Measurements from ENCODE around the gene FHOD3.

Gene FHOD3

GRCh38 chr18:36297417-36298125 lies at the start of gene FHOD3:
TSS of gene FHOD3 (plus strand) at chr18:36297713. CDS start at chr18:36297836, 123 bp downstream.
- DNase-seq, result no peak

- no peak for DNase-seq
Observed at GRCh38 chr18:36249392-36249791, 48.1 kb upstream of the FHOD3 start.

DNA sequence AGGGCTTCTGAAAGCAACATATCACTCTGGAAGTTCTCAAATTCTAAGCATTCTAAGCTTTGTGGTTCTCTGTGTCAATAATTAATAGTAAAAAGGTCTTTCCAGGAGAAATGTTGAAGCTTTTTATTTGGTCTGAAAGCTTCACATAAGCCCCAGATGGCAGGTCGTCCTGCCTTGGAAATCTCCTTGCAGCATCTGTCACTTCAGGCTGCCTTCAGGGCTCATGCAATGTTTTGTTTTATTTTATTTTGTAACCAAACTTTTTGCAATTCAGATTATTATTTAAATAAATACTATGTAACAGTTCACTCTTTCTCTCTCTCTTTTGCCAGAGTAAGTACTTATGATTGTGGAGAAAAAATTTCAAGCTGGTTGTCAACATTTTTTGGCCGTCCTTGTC lies 46.7 kb upstream of the FHOD3 start:
- no peak for DNase-seq

DNA sequence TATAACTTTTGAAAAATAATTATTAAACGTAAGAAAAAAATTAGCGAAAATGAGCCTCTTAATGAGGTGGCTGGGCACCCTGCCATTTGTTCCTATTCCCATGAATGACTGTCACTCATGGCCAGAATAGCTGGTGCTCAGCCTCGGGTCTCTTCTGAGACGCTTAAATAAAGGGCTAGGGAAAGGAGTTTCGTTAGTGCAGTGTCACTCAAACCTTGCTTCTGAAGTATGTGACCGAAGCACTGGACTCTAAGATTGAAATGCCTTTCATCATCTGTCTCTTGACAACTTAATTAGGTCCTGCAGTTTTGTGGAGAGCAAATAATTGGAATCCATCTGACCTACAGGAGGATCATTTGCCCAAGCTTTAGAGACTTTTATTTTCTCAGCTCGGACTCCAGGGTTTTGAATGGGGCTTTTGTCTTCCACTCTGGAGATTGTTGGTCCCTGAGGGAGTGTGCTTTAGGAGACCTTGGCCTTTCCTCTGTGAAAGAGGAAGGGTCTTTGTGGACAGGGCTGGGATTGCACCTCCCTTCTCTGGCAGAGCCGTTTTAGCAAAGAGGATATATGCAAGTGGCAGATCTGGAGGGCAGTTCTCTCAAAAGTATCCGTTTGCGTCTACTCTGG lies 42.3 kb upstream of the FHOD3 start:
- DNase-seq, result no peak

GRCh38 chr18:36256094-36256493 lies 41.4 kb upstream of the FHOD3 start:
- DNase-seq, result no peak

- no peak for DNase-seq
Observed at GRCh38 chr18:36262971-36263370, 34.5 kb upstream of the FHOD3 start.

DNA sequence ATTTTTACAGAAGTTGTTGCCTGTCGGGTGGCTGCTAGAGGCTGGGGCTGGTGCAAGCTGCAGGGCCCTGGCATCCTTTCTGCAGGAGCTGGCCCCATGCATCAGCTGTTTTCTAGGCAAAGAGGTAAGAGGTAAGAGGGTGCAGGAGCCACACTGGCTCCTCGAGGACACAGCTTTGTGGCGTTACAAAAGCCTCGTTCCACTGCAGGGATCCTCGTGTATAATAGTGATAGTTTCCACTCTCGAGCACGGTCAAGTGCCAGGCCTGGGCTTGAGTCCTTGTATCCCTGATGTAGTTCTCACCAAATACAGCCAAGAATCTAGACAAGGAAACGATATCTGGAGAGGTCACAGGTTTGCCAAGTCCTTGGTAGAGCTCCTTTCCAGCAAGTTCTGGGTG lies 33.2 kb upstream of the FHOD3 start:
- DNase-seq, result no peak

DNA sequence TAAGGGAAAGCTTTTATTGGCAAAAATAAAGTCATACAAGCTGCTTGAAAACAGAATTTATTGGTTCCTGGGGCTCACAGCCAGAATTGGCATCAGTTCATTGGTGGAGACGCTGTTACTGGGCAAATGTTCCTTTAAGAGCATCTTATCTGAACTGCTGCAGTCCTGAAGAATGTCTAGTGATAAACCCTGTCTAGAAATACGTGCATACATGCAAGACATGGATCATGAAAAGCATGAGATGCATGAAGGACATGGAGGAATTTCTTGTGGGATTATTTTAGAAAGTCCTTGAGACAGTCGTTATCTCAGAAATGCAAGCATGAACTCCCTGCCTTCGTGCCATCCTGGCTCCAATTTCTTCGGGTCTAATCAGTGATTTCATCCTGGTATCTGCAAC lies 32.5 kb upstream of the FHOD3 start:
- no peak for DNase-seq

GRCh38 chr18:36269157-36269556 lies 28.4 kb upstream of the FHOD3 start:
- DNase-seq, result no peak

GRCh38 chr18:36271153-36271552 lies 26.4 kb upstream of the FHOD3 start:
- DNase-seq, result no peak

DNA sequence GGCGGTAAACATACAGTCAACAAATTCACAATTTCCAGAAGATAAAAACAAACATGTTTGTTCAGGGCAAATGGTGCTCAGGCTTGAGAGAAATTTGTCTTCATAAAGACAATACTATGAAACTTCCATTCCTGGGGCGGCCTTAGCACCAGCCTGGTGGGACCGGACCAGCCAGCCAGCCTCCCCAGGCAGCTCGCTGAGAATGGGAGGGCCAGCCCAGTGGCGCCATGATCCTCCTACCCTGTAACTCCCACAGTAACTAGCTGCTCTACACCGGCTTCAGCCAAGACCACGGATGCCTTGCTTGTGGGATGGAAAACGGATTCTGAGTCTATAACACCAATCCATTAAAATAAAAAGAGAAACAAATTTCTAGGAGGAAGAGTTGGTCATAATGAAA lies 24.2 kb upstream of the FHOD3 start:
- no peak for DNase-seq

- no peak for DNase-seq
Observed at GRCh38 chr18:36274083-36274715, 23.3 kb upstream of the FHOD3 start.

DNA sequence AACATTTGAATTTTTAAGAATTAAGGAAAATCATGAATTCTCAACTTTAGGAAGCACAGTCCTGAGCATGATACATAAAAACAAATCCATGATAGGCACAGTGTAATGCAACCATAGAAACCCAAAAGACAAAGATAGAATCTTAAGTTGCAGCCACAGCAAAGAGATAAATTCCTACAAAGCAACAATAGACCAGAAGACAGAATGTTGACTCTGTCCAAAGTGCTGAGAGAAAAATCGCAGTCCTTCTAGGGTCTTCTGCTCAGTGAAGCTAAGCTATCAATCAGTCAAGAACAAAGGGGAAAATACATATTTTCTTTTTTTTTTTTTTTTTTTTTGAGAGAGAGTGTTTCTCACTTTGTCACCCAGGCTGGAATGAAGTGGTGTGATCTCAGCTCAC lies 22.0 kb upstream of the FHOD3 start:
- DNase-seq, result no peak

DNA sequence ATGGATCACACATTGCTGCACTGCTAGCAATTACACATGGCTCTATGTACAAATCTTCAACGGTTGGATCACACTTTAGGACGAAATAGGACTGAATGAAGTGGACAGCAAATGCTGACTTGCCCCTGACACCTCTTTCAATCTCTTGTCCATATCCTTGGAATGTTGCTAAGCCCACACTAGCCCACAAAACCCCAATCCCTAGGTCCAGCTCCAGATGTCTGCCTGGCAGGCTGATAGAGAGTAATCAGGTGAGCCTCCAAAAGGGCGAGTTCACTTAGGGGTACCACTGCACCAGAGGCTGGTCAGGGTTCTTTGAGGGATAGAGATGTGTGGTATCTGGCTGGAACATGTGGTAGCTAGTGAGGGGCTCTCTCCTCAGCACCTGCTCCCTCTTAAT lies 18.5 kb upstream of the FHOD3 start:
- DNase-seq, result no peak

DNA sequence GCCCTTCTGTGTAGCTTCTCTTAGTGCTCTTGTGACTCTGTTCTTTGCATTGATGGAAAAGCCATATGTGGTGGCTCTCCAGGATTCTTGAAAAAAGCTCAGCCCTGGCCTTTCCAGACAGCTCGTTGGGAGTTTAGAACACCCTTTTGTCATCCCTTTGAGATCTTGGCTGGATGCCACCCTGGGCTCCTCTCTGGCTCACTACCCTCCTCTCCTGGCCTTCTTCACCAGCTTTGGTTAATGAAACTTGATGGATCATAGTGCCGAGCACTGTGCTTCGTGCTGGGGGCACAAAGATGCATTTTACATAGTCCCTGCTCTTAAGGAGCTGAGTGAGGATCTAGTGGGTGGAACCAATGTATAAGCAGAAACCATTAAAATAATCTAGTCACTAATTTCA lies 15.6 kb upstream of the FHOD3 start:
- no peak for DNase-seq

GRCh38 chr18:36283448-36283847 lies 14.1 kb upstream of the FHOD3 start:
- DNase-seq, result no peak

GRCh38 chr18:36284268-36284667 lies 13.2 kb upstream of the FHOD3 start:
- DNase-seq, result no peak

GRCh38 chr18:36284671-36285295 lies 12.7 kb upstream of the FHOD3 start:
- DNase-seq, result peak; percentile 17

- no peak for DNase-seq
Observed at GRCh38 chr18:36287653-36288052, 9.9 kb upstream of the FHOD3 start.

- no peak for DNase-seq
Observed at GRCh38 chr18:36288689-36289088, 8.8 kb upstream of the FHOD3 start.

DNA sequence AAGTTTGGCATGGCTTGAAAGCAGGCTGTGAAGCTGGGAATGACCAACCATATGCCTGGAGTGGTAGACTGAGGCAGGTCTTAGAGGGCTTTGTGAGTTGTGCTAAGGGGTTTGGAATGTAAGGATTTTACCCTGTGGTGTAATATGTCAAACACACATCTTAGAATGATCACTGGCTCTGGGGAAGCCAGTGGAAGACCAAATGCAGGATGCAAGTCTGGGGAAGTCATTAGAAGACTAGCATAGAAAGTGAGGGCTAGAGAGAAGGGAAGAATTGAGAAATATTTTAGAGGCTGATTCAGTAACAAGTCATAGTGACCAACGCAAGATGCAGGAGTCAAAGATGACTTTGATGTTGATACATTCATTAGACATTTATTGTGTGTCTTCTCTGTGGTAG lies 3.5 kb upstream of the FHOD3 start:
- no peak for DNase-seq

DNA sequence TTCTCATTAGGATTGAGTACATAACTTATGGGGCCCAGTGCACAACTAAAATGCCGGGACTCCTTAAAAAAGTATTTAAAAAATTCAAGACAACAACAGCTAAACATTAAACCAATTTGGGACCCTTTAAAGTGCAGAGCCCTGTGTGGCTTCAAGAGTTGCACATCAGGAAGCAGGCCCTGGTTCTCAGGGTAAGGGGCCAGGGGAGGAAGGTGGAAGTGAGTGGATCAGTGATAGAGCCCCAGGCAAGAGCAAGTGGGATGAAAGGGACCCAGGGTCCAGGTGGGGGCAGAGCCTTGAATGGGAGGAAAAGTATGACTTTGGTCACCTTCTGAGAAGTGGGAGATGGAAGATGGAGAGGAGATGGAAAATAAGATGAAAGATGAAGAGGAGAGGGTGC lies 2.3 kb upstream of the FHOD3 start:
- DNase-seq, result no peak

GRCh38 chr18:36295880-36296301 lies 1.6 kb upstream of the FHOD3 start:
- no peak for DNase-seq
